Ecto neural progenitor cell (in vitro differentiated cells): ENCODE measurements around the gene EFCAB6.
A peak's percentile ranks its signal among the peaks of the same experiment; 100 is the strongest.

Experiments used
- DNase-seq: peaks from one replicate; pipeline ENCODE4 v3.0.0-alpha.2; 2018; ENCODE audit warnings: low spot score

EFCAB6 gene, protein sequence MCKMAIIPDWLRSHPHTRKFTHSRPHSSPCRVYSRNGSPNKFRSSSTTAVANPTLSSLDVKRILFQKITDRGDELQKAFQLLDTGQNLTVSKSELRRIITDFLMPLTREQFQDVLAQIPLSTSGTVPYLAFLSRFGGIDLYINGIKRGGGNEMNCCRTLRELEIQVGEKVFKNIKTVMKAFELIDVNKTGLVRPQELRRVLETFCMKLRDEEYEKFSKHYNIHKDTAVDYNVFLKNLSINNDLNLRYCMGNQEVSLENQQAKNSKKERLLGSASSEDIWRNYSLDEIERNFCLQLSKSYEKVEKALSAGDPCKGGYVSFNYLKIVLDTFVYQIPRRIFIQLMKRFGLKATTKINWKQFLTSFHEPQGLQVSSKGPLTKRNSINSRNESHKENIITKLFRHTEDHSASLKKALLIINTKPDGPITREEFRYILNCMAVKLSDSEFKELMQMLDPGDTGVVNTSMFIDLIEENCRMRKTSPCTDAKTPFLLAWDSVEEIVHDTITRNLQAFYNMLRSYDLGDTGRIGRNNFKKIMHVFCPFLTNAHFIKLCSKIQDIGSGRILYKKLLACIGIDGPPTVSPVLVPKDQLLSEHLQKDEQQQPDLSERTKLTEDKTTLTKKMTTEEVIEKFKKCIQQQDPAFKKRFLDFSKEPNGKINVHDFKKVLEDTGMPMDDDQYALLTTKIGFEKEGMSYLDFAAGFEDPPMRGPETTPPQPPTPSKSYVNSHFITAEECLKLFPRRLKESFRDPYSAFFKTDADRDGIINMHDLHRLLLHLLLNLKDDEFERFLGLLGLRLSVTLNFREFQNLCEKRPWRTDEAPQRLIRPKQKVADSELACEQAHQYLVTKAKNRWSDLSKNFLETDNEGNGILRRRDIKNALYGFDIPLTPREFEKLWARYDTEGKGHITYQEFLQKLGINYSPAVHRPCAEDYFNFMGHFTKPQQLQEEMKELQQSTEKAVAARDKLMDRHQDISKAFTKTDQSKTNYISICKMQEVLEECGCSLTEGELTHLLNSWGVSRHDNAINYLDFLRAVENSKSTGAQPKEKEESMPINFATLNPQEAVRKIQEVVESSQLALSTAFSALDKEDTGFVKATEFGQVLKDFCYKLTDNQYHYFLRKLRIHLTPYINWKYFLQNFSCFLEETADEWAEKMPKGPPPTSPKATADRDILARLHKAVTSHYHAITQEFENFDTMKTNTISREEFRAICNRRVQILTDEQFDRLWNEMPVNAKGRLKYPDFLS (N-terminal part only)

DNA sequence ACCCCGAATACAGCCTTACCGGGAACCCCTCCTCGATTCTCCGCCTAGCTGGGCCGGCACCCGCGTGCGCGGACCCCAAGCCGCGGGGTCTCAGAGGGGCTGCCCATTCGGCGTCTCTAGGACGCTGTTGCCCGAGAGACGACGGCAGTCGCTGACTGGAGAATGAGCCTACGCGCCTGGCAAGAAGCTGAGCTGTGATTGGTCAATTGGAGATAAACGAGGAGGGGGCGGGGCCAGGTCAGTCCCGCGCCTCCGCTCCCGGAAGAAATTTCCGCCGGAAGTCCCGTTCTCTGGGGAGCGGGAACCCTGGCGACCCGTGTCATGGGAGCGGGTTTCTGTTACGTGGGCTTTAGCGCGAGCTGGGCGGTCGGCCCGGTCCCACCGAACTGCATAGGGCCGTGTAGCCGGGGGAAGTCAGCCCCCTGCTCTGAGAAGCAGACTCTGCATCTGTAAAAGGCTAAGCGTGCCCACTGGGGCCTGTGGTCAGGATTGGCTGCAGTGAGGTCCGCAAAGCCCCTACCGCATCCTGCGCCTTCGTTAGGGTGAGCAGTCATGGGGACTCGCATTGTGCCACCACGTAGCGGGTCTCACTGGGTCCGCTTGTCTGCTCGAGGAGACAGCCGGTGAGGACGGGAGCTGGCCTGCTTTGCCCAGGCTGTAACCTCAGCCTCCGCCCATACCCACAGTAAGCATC, at the start of gene EFCAB6:
Gene EFCAB6, minus strand, starts transcription at position 157 of the 694 bp plus-strand sequence. CDS start 29,987 bp downstream, outside the sequence.
- DNase-seq: peak; percentile 95

DNA sequence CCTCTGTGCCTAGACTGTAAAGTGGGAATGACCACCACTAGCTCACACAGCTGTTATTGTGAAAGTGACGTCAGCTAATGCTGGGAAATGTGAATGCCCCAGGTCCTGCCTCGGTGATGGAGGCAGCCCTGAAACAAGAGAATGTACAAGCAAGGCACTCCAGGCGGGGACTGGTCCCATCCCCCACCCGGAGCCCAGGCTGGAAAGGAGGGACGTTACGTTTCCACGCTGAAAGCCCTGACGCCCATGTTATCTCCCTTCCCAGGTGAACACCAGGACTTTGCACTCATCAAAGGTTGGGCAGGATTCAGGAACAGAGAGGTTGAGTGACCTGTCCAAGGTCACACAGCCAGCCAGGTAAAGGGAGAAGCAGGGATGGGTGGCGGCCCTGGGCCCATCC, 49.4 kb upstream of the EFCAB6 start:
- DNase-seq: no peak

DNA sequence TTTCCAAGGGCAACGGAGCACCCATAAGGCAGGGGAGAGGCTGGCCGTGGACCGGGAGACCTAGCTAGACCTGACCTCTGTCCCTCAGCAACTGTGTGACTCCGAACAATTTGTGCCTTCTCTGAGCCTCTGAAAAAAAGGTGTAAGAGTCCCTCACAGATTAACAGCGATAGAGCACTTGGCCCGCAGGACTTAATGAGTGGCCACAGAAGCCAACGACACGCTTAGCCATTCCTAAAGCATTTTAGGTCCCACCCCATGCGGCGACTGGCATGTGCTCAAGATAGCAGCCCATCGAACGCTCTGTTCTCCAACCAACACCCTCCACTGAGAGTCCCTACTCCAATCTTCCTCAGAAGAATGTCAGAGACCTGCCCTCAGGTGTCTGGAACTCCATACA, 48.7 kb upstream of the EFCAB6 start:
- no peak for DNase-seq

DNA sequence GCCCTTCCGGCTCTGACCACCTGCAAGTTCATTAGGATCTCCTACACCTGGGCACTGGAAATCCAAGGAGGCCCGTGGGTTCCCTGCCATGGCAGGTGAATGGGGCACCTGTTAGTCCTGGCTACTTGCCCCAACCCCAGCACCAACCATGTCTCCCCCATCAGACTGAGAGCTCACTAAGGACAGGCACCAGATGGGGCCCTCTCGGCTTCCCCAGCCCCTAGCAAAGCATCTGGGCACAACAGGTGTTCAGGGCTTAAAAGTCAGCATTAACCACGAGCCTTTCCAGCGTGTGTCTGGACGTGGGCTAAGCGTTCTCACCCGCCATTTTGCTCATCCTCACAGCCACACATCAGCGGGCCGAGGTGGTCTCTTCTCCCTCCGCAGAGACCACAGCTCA, 48.0 kb upstream of the EFCAB6 start:
- no peak for DNase-seq

DNA sequence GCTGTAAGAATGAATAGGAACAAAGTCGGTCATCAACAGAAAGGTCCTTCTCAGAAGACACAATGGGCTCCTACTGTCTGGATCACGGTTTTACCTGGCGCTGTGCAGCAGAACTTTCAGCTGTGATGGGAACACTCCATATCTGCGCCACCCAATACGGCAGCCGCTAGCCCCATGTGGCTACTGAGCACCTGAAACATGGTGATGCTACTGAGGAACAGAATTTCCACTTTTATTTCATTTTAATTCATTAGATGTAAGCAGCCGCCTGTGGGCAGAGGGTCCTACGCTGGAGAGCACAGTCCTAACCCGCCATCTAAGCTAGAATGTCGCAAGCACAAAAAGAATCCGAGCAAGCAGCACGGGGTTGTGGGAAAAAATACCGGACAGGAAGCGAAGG, 47.5 kb upstream of the EFCAB6 start:
- no peak for DNase-seq

DNA sequence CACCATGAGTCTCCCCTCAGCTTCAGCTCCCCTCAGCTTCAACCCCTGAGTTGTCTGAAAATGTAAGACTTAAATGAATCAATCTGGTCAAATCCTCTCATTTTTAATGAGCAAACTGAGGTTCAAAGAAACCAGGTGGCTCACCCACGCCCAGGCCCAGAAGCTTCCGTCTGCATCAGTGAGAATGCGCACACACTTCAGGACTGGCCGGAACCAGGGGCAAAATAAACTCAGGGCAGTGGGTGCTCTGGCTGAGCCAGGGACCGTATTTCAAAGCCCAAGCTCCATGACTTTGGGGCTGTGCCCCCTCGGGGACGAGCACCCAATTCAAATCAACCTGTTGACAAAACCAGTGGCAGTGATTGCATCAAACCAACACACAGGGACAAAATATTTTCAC, 47.1 kb upstream of the EFCAB6 start:
- no peak for DNase-seq

DNA sequence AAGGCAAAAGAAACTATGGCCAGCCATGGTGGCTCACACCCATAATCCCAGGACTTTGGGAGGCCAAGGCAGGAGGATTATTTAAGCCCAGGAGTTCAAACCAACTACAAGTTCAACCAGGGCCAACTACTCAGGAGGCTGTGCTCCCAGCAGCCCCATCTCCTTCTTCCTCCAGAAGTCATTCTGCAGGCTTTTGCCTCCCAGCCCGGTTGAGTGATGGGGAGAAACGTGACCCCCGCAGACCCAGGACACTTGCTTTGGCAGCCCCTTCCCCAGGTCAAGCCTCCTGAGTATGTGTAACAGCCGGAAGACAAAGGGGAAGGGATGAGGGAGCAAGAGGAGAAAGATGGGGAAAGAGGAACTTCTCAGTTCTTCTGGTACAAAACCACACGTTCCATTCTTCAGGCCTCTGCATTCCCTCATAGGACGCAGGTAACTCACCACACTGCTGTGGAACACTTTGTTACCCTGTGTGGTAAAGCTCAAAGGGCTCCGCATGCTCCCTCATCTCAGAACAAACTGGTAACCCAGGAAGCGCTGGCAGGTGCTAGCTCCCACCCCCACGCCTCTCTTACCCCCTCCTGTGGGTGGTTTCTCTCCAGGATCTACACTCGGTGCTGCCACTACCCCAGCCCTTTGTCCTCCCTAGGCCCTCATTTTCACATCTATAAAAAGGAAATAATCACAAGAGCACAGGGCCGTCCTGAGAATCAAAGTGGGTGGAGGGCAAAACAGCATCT, 46.2 kb upstream of the EFCAB6 start:
- DNase-seq: no peak

DNA sequence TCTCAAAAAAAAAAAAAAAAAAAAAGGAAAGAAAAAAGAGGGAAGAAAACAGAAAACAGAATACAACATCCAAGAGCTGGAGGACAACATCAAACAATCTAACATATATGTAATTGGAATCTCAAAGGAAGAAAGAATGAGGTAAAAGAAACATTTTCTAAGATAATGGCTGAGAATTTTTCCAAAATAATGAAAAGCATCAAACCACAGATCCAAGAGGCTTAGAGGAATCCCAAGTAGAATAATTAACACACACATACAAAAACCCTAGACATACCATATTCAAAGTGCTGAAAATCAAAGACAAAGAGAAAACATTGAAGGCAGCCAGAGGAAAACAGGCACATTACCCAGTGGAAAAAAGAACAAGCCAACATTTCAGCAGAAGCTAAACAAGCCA, 45.3 kb upstream of the EFCAB6 start:
- DNase-seq: no peak

DNA sequence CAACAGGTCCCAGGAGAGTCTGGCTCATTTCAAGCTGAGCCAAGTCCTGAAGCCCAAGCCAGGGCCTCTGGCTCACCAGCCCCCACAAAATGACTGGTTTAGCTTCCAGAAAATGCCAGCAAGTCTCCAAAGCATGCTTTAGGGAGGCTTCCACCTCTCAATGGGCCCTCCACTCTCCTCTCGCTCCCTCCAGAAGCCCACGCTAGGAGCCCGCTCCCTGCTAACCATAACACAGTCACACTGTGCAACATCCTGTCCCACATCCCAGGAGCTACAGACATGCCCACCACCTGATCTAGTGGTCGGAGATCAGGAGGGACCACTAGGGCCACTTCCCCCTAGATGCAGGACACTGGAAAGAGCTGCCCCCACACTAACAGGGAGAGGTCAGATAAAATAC, 43.3 kb upstream of the EFCAB6 start:
- DNase-seq: no peak

DNA sequence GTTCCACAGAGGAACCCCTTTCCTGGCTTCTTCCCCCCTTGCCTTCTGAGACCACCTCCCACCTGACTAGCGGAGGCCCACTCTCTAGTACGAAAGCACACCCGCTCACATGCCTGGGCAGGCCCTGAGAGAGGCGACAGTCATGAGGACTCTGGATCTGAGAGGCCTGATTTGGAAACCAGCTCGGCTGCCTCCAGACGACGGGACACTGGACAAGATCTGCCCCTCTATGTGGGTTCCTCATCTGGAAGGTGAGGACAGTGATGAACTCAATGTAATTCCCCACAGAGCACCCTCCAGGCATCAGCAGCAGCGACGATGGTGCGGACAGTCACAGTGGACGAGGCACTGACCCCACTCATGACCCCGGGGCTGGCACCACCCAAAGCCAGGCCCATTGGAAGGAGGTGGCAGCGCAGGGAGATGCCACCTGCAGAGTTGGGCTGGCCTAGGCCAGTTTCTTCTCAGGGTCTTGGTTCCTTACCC, 42.7 kb upstream of the EFCAB6 start:
- DNase-seq: no peak

DNA sequence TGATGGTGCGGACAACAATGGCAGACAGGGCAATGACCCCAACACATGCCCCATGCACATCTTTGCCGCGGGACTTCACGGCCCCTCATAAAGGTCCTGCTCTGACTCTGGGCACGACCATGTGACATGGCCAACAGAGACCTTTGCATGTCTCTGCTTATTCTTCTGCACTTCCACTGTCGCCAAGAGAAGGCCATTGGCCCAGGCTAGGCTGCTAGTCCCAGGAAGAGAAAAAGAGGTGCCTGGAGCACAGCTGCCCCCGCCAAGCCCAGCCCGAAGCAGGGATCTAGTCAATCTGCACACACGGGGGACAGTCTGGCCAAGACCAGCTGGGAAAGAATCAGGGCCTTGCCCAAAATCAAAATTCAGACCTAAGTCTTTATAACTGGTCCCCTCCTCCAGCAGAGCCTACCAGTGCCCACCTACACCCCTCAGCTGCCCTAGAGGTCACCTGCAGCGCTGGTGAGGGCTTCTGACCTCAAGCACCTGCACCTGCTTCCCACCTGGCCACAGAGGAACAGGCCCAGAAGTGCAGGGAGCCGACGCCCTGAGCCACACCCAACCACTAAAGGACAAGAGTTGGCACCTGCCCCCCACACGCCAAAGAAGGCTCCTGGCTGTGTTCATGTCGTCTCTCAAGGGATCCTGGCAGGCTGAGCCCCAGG, 42.1 kb upstream of the EFCAB6 start:
- DNase-seq: no peak

DNA sequence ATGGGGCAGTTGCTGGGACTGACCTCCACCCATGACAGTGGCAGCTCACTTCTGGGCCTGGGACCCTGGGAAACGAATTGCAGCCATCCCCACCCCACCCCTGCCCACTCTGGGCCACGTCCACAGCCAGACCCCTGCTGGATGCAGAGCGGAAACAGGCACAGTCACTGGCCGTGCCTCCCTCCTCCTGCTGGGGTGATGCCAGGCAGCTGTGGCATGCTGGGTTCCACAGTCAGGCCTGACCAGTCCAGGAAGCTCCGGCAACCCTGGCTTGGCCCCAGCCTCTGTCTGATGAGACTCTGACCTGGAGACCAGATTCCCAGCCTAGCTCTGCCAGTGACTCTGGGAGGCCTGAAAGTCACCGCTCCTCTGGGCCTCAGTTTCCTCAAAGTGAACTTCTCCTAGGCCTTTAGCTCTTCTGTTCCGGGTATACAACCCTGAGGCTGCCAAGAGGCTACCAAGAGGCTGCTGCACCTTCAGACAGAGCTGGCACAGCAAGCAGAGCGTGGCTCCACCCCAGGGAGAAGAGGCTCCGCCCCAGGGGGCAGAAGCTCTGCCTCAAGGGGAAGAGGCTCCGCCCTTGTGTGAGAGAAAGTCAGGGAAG, 41.3 kb upstream of the EFCAB6 start:
- DNase-seq: no peak

DNA sequence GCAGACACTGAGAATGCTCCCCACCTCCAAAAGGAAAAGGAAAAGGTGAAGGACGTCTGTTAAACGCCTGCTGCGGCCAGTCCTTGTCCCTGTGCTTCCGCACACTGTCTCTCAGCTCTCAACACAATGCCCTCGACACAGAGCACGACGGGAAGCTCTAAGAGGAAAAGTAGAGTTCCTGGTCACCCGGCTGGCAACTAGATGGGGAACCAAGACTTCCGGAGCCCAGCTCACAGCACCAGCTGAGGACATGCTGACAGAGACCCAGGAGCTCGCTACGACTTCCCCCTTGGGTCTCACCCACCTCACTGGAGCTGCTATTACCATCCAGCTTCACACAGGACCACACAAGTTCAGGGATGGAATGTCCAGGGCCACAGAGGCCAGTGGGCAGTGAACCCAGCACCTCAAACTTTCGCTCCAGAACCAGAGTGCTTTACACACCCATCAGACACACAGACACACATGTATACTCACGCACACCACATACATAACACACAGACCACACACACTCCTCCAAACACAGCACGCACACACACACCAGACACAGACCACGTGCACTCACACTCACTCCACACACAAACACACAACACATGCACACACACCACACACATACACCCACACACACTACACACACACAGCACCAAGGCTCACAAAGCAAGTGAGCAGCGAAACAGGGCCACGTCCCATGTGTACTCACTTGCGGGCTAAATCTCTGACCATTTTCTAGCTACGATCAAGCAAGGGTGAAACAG, 40.6 kb upstream of the EFCAB6 start:
- DNase-seq: no peak

DNA sequence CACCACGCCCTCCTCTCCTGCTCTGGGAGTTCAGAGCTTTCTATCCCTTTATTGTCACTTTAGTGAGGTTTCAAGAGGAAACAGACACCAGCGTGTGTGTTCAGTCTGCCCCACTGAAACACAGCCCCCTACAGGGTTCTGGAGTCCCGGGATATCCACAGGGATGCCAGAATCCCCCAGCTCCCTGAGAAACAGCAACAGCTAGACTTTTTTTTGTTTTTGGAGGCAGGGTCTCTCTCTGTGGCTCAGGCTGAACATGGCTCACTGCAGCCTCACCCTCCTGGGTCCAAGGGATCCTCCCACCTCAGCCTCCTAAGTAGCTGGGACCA, 39.8 kb upstream of the EFCAB6 start:
- no peak for DNase-seq

DNA sequence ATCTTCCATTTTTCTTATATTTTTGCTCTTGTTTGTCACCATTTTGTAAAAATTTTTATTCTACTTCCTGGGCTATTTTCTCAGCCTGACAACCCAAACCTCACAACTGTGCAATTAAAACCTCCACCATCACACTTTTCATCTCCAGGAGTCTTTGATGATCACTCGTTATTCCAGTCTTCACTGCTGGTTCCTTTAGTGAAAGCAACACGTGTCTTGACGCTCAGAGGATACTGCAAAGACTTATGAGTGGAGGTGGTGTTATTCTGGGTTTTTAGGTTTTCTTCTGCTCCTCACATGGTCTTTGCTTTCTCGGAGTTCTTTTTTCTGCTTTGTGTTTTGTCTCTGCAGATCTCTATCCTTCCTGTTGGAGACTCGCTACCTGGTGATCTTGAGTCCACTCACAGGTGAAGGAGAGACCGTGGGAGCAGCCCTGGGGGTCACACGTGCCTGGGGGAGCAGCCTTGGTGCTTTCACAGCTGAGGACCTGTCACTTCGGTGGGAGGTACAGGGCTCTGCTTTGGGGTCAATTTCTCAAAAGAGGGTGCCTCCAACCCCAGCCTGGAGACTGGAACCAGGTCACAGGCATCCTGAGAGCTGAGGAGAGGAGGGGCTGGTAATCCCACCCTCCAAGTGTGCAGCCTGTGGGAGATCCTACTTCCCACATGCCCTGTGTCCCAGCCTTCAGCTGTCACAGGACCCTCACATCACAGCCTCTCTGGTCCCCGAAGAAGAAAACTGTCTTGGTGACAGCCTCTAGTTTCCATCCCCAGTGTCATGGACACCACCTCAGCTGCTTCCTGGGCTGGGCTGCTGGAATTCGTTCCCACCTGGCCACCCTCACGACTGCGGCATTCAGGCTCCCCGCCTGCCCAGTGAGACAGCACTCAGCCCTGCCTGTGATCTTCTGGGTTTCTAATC, 39.2 kb upstream of the EFCAB6 start:
- DNase-seq: no peak

DNA sequence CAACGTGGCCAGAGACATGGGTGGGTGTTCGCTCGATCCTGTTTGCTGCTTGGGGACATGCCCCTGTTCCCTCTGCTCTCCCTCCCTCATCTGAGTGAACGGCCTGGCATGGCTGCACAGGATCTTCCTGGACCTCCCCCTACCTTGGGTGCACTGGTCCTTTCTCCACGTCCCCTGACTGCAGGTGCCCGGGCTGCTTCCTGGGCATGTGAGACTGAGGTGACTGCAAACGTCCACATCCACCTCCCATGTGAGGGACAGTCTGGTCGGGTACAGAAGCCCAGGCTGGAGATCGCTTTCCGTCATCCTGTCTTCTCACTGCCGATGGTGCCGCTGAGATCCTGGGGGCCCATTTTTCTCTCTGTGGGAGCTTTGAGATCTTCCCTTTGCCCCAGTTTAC, 38.4 kb upstream of the EFCAB6 start:
- DNase-seq: no peak

DNA sequence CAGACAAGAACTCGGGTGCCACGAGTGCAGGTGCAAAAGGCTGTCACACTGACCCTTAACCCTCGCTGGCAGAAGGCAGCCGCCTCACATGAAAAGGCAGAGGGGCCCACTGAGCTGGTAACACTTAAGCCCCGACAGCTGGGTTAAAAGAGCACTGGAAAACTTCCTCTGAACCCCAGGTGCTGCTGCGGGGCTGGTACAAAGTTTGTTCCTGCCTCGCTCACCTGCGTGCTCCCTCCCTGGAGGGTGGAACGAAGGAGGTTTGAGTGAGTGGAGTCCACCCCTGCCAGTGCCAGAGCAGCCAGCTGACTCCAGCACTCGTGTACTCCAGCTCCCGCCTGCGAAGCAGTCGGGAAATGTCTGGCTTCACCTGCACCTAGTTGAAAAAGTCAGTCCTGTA, 37.6 kb upstream of the EFCAB6 start:
- DNase-seq: no peak
